ENCODE results near the gene PCP2.
"Not testable (repeated sequence)": the region's sequence is repeated elsewhere in the genome, so short reads cannot be mapped to it uniquely, and the experiment has no call there.

DNA sequence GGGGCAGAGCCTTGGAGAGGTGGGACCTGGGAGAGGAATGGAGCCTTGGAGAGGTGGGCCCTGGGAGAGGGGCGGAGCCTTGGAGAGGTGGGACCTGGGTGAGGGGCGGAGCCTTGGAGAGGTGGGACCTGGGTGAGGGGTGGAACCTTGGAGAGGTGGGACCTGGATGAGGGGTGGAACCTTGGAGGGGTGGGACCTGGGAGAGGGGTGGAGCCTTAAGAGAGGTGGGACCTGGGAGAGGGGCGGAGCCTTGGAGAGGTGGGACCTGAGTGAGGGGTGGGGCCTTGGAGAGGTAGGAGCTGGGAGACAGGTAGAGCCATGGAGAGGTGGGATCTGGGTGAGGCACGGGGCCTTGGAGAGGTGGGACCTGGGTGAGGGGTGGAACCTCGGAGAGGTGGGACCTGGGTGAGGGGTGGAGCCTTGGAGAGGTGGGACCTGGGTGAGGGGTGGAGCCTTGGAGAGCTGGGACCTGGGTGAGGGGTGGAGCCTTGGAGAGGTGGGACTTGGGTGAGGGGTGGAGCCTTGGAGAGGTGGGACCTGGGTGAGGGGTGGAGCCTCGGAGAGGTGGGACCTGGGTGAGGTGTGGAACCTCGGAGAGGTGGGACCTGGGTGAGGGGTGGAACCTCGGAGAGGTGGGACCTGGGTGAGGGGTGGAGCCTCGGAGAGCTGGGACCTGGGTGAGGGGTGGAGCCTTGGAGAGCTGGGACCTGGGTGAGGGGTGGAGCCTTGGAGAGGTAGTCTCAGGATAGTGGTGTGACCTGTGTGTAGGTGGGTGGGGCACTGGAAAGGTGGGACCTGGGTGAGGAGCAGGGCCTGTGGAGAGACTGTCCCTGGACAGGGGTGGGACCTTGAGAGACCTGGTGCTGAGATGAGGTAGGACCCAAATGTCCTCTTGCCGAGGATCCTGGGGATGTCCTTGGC is 10.4 kb upstream of the PCP2 start:
- TF ChIP-seq, protein P1, sequence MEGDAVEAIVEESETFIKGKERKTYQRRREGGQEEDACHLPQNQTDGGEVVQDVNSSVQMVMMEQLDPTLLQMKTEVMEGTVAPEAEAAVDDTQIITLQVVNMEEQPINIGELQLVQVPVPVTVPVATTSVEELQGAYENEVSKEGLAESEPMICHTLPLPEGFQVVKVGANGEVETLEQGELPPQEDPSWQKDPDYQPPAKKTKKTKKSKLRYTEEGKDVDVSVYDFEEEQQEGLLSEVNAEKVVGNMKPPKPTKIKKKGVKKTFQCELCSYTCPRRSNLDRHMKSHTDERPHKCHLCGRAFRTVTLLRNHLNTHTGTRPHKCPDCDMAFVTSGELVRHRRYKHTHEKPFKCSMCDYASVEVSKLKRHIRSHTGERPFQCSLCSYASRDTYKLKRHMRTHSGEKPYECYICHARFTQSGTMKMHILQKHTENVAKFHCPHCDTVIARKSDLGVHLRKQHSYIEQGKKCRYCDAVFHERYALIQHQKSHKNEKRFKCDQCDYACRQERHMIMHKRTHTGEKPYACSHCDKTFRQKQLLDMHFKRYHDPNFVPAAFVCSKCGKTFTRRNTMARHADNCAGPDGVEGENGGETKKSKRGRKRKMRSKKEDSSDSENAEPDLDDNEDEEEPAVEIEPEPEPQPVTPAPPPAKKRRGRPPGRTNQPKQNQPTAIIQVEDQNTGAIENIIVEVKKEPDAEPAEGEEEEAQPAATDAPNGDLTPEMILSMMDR (IDR thresholded peaks at IDR 0.05) = not testable (repeated sequence)
- not testable (repeated sequence) for TF ChIP-seq EZH2 (IDR thresholded peaks at IDR 0.05; ENCODE audit: borderline replicate concordance, insufficient read depth, low read depth, low read length, poor library complexity, severe bottlenecking)
